Stimulated activated CD4-positive, alpha-beta T cell treated with anti-CD3 and anti-CD28 coated beads, Interleukin-12 subunit alpha, Interleukin-12 subunit beta, amount 100 ng/mL, for 4 hours (primary cell): ENCODE results near the gene EIF1AD.
"Not testable (repeated sequence)": the region's sequence is repeated elsewhere in the genome, so short reads cannot be mapped to it uniquely, and the experiment has no call there.

ENCODE experiments used
- DNase-seq: peaks from one replicate; pipeline ENCODE4 v3.0.0-alpha.2; 2020

Gene EIF1AD

GRCh38 chr11:65967329-65967934, 34.5 kb downstream of the EIF1AD start:
- DNase-seq = no peak

- DNase-seq = no peak
These were observed 35.8 kb downstream of the EIF1AD start for GRCh38 chr11:65965986-65966762.

DNA sequence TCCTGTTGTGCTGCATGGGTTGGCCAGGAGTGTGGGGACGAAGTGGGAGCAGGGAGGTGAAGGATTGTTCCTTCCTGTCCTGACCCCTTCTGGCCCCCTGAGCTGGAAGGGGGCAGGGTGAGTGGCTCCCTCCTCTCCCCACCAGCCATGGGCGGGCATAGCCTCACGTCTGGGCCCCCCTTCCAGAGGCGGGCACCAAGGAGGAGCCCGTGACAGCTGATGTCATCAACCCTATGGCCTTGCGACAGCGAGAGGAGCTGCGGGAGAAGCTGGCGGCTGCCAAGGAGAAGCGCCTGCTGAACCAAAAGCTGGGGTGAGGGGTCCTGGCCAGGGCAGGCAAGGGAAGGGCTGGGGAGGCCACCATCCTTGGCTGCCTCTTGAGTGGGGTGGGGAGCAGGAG, 37.1 kb downstream of the EIF1AD start:
- DNase-seq = no peak

DNA sequence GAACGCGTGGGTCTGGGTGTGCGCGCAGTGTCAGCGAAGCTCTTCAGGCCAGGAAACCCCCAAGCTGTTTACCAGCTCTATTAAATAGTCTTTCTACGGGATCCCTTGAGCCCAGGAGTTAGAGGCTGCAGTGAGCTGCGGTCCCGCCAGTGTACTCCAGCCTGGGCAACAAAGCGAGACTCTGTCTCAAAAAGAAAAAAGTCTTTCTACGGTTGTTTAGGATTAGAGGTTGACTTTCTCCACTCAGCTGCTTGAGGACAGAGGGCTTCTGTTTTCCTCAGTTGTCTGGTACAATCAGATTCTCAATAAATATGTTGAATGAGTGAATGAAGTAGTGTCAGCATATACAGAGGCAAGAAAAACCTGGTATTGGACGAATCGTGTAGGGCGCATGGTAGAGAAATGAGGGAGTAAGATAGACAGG, 39.8 kb downstream of the EIF1AD start:
- no peak for DNase-seq

GRCh38 chr11:65961267-65962140, 40.5 kb downstream of the EIF1AD start, which contains the start of gene SART1:
Gene SART1, plus strand, starts transcription at chr11:65961734. Its CDS starts 47 bp downstream, at chr11:65961781.
- DNase-seq = peak; percentile 93

DNA sequence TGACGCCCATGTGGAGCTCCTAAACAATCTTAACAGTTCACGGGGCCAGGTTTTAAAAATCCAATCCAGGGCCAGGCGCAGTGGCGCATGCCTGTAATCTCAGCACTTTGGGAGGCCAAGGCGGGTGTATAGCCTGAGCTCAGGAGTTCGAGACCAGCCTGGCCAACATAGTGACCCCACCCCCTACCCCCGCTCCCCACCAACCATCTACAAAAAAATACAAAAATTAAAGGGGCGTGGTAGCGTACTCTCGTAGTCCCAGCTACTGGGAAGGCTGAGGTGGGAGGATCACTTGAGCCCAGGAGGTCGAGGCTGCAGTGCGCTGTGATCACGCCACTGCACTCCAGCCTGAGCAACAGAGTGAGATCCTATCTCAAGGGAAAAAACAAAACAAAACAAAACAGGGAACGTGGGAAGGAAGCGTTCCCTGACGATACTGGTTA, 41.1 kb downstream of the EIF1AD start:
- no peak for DNase-seq

- DNase-seq = no peak
These were observed 43.1 kb downstream of the EIF1AD start for GRCh38 chr11:65958774-65959420.

DNA sequence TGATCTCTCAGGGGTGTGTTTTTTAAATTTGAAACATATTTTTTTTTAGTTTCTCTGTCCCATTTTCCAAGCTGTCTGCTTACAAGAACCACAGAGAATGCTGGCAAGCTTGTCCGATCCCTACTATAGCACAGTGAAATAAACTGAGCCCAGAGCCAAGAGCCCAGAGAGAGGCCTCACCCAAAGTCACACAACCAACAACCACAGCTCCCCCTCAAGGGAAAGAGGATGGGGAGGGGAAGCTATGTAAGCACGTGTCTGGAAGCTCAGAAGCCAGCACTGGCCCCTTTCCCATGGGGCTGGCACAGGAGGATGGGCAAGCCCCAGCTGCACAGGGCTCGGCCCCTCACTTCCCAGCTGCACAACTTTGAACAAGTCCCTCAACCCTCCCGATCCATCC, 43.7 kb downstream of the EIF1AD start:
- no peak for DNase-seq

- no peak for DNase-seq
These were observed 47.2 kb downstream of the EIF1AD start for GRCh38 chr11:65954771-65955170.

- DNase-seq = no peak
These were observed 48.5 kb downstream of the EIF1AD start for GRCh38 chr11:65953471-65953870.

DNA sequence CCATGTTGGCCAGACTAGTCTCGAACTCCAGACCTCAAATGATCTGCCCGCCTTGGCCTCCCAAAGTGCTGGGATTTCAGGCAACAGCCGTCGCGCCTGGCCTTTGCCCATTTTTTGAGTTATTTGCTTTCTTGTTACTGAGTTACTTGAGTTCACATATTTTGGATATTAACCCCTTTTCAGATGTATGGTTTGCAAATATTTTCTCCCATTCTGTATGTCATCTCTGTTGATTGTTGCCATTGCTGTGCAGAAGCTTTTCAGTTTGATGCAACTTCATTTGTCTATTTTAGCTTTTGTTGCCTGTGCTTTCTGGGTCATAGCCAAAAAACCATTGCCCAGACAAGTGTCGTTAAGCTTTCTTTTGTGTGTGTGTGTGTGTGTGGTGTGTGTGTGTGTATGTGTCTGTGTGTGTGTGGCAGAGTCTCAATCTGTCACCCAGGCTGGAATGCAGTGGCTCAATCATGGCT, 49.9 kb downstream of the EIF1AD start:
- no peak for DNase-seq

- not testable (repeated sequence) for DNase-seq
These were observed 50.3 kb downstream of the EIF1AD start for GRCh38 chr11:65951641-65952040.

- DNase-seq = not testable (repeated sequence)
These were observed 51.2 kb downstream of the EIF1AD start for GRCh38 chr11:65950711-65951110.

- no peak for DNase-seq
These were observed 54.3 kb downstream of the EIF1AD start for GRCh38 chr11:65947603-65948125.

- no peak for DNase-seq
These were observed 54.8 kb downstream of the EIF1AD start for GRCh38 chr11:65947133-65947532.

DNA sequence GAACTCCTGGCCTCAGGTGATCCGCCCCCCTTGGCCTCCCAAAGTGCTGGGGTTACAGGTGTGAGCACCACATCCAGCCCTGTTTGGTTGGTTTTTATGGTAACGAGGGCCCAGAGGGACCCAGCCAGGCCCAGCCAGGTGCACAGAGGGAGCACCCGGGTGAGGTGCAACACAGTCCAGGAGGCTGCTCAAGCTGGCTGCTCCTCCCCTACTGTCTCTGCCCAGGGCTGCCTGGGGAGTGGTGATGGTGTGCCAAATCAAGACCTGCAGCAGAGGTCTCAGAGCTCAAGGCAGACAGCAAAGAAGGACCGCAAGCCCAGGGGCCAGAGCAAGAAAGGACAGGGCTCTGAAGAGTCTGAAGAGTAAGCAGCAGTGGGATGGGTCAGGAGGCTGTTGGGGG, 55.3 kb downstream of the EIF1AD start:
- no peak for DNase-seq
